ENCODE measurements around the gene OBP2B.

DNA sequence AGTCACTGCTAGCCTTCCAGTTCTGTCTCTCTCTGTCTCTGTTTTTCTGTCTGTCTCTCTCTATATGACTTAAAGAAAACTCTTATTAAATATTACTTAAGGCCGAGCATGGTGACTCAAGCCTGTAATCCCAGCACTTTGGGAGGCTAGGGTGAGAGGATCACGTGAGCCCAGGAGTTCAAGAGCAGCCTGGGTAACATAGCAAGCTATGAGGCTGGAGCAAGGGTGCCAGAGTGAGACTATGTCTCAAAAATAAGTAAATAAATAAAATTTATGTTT lies 43.7 kb downstream of the OBP2B start:
- TF ChIP-seq, protein P1, sequence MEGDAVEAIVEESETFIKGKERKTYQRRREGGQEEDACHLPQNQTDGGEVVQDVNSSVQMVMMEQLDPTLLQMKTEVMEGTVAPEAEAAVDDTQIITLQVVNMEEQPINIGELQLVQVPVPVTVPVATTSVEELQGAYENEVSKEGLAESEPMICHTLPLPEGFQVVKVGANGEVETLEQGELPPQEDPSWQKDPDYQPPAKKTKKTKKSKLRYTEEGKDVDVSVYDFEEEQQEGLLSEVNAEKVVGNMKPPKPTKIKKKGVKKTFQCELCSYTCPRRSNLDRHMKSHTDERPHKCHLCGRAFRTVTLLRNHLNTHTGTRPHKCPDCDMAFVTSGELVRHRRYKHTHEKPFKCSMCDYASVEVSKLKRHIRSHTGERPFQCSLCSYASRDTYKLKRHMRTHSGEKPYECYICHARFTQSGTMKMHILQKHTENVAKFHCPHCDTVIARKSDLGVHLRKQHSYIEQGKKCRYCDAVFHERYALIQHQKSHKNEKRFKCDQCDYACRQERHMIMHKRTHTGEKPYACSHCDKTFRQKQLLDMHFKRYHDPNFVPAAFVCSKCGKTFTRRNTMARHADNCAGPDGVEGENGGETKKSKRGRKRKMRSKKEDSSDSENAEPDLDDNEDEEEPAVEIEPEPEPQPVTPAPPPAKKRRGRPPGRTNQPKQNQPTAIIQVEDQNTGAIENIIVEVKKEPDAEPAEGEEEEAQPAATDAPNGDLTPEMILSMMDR (IDR thresholded peaks at IDR 0.05) = no peak
- TF ChIP-seq, protein P2, sequence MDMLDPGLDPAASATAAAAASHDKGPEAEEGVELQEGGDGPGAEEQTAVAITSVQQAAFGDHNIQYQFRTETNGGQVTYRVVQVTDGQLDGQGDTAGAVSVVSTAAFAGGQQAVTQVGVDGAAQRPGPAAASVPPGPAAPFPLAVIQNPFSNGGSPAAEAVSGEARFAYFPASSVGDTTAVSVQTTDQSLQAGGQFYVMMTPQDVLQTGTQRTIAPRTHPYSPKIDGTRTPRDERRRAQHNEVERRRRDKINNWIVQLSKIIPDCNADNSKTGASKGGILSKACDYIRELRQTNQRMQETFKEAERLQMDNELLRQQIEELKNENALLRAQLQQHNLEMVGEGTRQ (IDR thresholded peaks at IDR 0.05) = 0 out of 2 replicates have a peak, but pooled peaks have one; percentile 12
- TF ChIP-seq, protein P3, sequence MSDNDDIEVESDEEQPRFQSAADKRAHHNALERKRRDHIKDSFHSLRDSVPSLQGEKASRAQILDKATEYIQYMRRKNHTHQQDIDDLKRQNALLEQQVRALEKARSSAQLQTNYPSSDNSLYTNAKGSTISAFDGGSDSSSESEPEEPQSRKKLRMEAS (IDR thresholded peaks at IDR 0.05) = no peak
- TF ChIP-seq ZFP36 (IDR thresholded peaks at IDR 0.05; ENCODE audit: borderline replicate concordance, partially characterized antibody) (no peak), POLR2A (IDR thresholded peaks at IDR 0.05; ENCODE audit: low read length) (no peak)
